MCF 10A (cell line): ENCODE data around the gene WDFY2. TPM values are rescaled to one million over a fixed set of nuclear protein-coding genes. Genes with fewer than 3 reads are reported as not detected.

Experiments used
- BruUV-seq: library from RNA; stranded (reverse); fragments of 400-500 nt; replicated peaks from 2 replicates; lab custom pipeline; 2021; lab: Mats Ljungman, UMichigan
- CTCF ChIA-PET: fragments of 300-600 bp; sonication (Branson Sonifier 250); formaldehyde crosslinking; extraction: SDS; loops from one replicate; lab custom pipeline; 2021; ENCODE audit warnings: antibody characterized with exemption, inconsistent platforms; lab: Yijun Ruan, JAX
- POLR2A ChIA-PET: fragments of 300-600, 350-650 bp; sonication (Branson Sonifier 250); formaldehyde crosslinking; extraction: SDS; loops from one replicate; lab custom pipeline; 2020; ENCODE audit warnings: antibody characterized with exemption, inconsistent platforms; lab: Yijun Ruan, JAX
- DNase-seq: peaks from one replicate; pipeline ENCODE4 v3.0.0-alpha.2; 2018; ENCODE audit not compliant: unreplicated experiment
- H3K27ac Mint-ChIP-seq: one replicate; pipeline ENCODE4 v1.8.0; 2022; ENCODE audit warnings: mild to moderate bottlenecking, low read depth, mixed read lengths; ENCODE audit not compliant: unreplicated experiment
- H3K27me3 Mint-ChIP-seq: one replicate; pipeline ENCODE4 v1.8.0; 2022; ENCODE audit warnings: mixed read lengths; ENCODE audit not compliant: insufficient read depth, unreplicated experiment
- H3K36me3 Mint-ChIP-seq: one replicate; pipeline ENCODE4 v1.8.0; 2022; ENCODE audit warnings: mild to moderate bottlenecking, moderate library complexity, mixed read lengths; ENCODE audit not compliant: insufficient read depth, unreplicated experiment
- H3K4me1 Mint-ChIP-seq: one replicate; pipeline ENCODE4 v1.8.0; 2022; ENCODE audit warnings: mixed read lengths; ENCODE audit not compliant: insufficient read depth, unreplicated experiment
- H3K4me3 Mint-ChIP-seq: one replicate; pipeline ENCODE4 v1.8.0; 2022; ENCODE audit warnings: mild to moderate bottlenecking, moderate library complexity, mixed read lengths; ENCODE audit not compliant: unreplicated experiment
- H3K9me3 Mint-ChIP-seq: one replicate; pipeline ENCODE4 v1.8.0; 2022; ENCODE audit warnings: mixed read lengths; ENCODE audit not compliant: unreplicated experiment
- CTCF ChIP-seq: fragments of 200-600 bp; IDR thresholded peaks from one replicate; pipeline ENCODE4 v1.8.0; 2022; ENCODE audit warnings: antibody characterized with exemption, mild to moderate bottlenecking; ENCODE audit not compliant: unreplicated experiment
- intact Hi-C: fragments of 100-400 bp; cut with micrococcal nuclease; formaldehyde crosslinking; loops from 2 replicates; pipeline ENCODE4 v1.14.1; 2022
- total RNA-seq: library from RNA; stranded (reverse); gene quantifications from 2 replicates; pipeline ENCODE4 v1.2.3, GENCODE V29; 2022

WDFY2 gene
- total RNA-seq, 1 experiment from 2014 or later = 56.2 TPM

- Mint-ChIP-seq H3K4me3 (no peak overlapping the region), H3K9me3 (no peaks in the 10 kb centered on the region), H3K27ac (peak overlapping the region; percentile 14), H3K4me1 (peaks cover 30% of the 10 kb centered on the region), H3K36me3 (no peaks in the 10 kb centered on the region), H3K27me3 (no peaks in the 10 kb centered on the region)
- intact Hi-C loops = no loop called here
- no peak for DNase-seq
- BruUV-seq = no TSS peak
- ChIA-PET CTCF (interaction anchor here (0.6 to 0.7 kb wide), 3 partner anchors 122 to 283 kb away, joined by 3 to 4 read pairs (median 3); no protein-coding TSS in a partner anchor), POLR2A (interaction anchor here (0.8 to 1.4 kb wide), 5 partner anchors 8 to 149 kb away, joined by 3 to 4 read pairs (median 3); partner anchors contain the start of gene INTS6)
- no peak for TF ChIP-seq CTCF
Measured at GRCh38 chr13:51601601-51602565, 17.6 kb downstream of the WDFY2 start.

DNA sequence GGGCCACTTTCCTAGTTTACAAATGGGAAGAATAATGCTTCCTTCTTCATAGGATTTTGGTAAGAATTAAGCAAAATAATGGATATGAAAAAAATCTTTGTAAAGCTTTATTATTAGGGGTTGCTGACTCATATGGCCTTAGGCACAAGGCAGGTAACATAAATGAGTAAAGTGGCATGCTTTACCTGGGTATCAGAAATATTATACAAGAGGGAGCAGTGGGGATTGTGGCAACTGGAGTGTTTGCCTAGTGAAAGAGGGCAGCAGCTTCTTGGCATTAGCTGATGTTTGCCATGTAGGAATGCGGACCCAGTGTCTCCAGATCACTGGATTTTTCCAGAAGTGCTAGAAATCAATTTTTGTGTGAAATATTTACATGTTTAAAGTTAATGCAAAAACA lies 19.5 kb downstream of the WDFY2 start:
- no TSS peak for BruUV-seq
- Mint-ChIP-seq H3K27ac (no peak overlapping the region), H3K4me3 (no peak overlapping the region), H3K27me3 (no peaks in the 10 kb centered on the region), H3K36me3 (peaks cover 6% of the 10 kb centered on the region), H3K9me3 (peaks cover 7% of the 10 kb centered on the region), H3K4me1 (peaks cover 37% of the 10 kb centered on the region)
- intact Hi-C loops = no loop called here
- CTCF ChIA-PET = interaction anchor here (1.0 to 1.2 kb wide), 2 partner anchors 8 to 13 kb away, joined by 3 read pairs; no protein-coding TSS in a partner anchor
- POLR2A ChIA-PET = interaction anchor here (0.8 to 1.0 kb wide), 2 partner anchors 9 to 22 kb away, joined by 3 read pairs; no protein-coding TSS in a partner anchor
- TF ChIP-seq CTCF = no peak
- DNase-seq = peak; percentile 30

GRCh38 chr13:51605698-51606097 lies 21.4 kb downstream of the WDFY2 start:
- Mint-ChIP-seq H3K9me3 (peaks cover 7% of the 10 kb centered on the region), H3K36me3 (peaks cover 6% of the 10 kb centered on the region), H3K4me3 (no peak overlapping the region), H3K4me1 (peaks cover 37% of the 10 kb centered on the region), H3K27me3 (no peaks in the 10 kb centered on the region), H3K27ac (no peak overlapping the region)
- BruUV-seq = no TSS peak
- intact Hi-C loops = no loop called here
- no peak for TF ChIP-seq CTCF
- DNase-seq = no peak
- CTCF ChIA-PET = interaction anchor here (0.9 to 1.3 kb wide), 3 partner anchors 9 to 176 kb away, joined by 3 read pairs; no protein-coding TSS in a partner anchor
- POLR2A ChIA-PET = interaction anchor here (1.0 to 2.7 kb wide), 6 partner anchors 10 to 153 kb away, joined by 3 to 12 read pairs (median 6); partner anchors contain the start of gene INTS6

DNA sequence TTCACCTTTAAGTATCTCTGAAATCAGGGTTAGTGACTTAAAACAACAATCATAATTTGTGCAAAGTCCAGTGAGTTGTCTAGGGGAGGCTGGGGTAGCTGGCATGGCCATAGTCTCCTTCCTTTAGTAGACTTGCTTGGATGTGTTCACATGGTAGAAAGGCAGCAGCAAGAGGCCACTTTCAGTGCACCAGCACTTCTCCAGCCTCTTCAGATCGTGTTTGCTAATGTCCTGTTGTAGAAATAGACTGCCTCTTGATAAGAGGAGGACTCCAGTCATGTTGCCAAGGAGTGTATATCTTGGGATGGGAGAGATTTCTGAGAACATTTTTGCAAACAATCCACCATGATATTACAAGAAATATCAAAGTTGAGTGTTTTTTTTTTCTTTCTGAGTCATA lies 22.9 kb downstream of the WDFY2 start:
- no peak for DNase-seq
- Mint-ChIP-seq H3K9me3 (peaks cover 7% of the 10 kb centered on the region), H3K27ac (no peak overlapping the region), H3K27me3 (no peaks in the 10 kb centered on the region), H3K4me1 (peaks cover 31% of the 10 kb centered on the region), H3K4me3 (no peak overlapping the region), H3K36me3 (peaks cover 6% of the 10 kb centered on the region)
- BruUV-seq = no TSS peak
- POLR2A ChIA-PET = interaction anchor here (1.4 to 2.5 kb wide), 2 partner anchors 11 to 15 kb away, joined by 4 to 8 read pairs; no protein-coding TSS in a partner anchor
- CTCF ChIA-PET = interaction anchor here (1.3 kb wide), 1 partner anchor 8 kb away, joined by 5 read pairs; no protein-coding TSS in a partner anchor
- no peak for TF ChIP-seq CTCF
- intact Hi-C loops = no loop called here
